Endothelial cell of umbilical vein (primary cell): ENCODE results near the gene BBLN. TPM values are rescaled to one million over a fixed set of nuclear protein-coding genes. Genes with fewer than 3 reads are reported as not detected.

ENCODE experiments used
- BruUV-seq: library from RNA; stranded (reverse); fragments of 400-500 nt; replicated peaks from 2 replicates; lab custom pipeline; 2021; lab: Mats Ljungman, UMichigan
- CTCF ChIA-PET: fragments of 300-600, 350-600 bp; sonication (Branson Sonifier 250); formaldehyde crosslinking; loops from one replicate; lab custom pipeline; 2021; ENCODE audit warnings: antibody characterized with exemption, inconsistent platforms; lab: Charles Lee
- POLR2A ChIA-PET: fragments of 300-600, 350-600 bp; sonication (Branson Sonifier 250); formaldehyde crosslinking; loops from one replicate; lab custom pipeline; 2021; ENCODE audit warnings: antibody characterized with exemption, inconsistent platforms; lab: Charles Lee
- DNase-seq: peaks from one replicate; pipeline ENCODE4 v3.0.0-alpha.2; 2011; ENCODE audit warnings: low read depth, low spot score
- FAIRE-seq: peaks from 2 replicates; lab custom pipeline; 2011; peaks lifted over from hg19 to GRCh38; lab: Jason Lieb, UNC
- H2AFZ ChIP-seq: 2 replicates; pipeline ENCODE4 v1.6.0; 2012; ENCODE audit warnings: low read depth, low read length, control low read depth, inconsistent platforms
- H3K27ac ChIP-seq: 2 replicates; pipeline ENCODE4 v1.5.1; 2011; ENCODE audit warnings: low read depth, mild to moderate bottlenecking, control low read depth, low read length, moderate library complexity; ENCODE audit not compliant: insufficient read depth
- H3K27me3 ChIP-seq, 2 experiments: 2 replicates each; pipeline versions ENCODE4 v1.6.0 to v1.6.1; 2011; ENCODE audit warnings: low read length in 2 of 2, mixed read lengths in 1 of 2; ENCODE audit not compliant: control insufficient read depth in 2 of 2, insufficient read depth in 2 of 2
- H3K36me3 ChIP-seq, 2 experiments: 2 replicates in 1 of 2; 3 replicates in 1 of 2; pipeline ENCODE4 v1.5.1; 2011; ENCODE audit warnings: low read length in 2 of 2, mild to moderate bottlenecking in 1 of 2, moderate library complexity in 1 of 2; ENCODE audit not compliant: control insufficient read depth in 2 of 2, insufficient read depth in 2 of 2; ENCODE audit errors: extremely low read depth in 1 of 2
- H3K4me1 ChIP-seq: 3 replicates; pipeline ENCODE4 v1.5.1; 2011; ENCODE audit warnings: mild to moderate bottlenecking, low read length; ENCODE audit not compliant: control insufficient read depth, insufficient read depth; ENCODE audit errors: extremely low read depth
- H3K4me2 ChIP-seq: 2 replicates; pipeline ENCODE4 v1.6.1; 2011; ENCODE audit warnings: low read length, control low read depth, mixed read lengths; ENCODE audit not compliant: insufficient read depth
- H3K4me3 ChIP-seq, 3 experiments: fragments of 200-600 bp in 1 of 3; sonication (generic), shearing (Covaris generic) in 1 of 3; replicated peaks in 1 of 3; 2 replicates each; pipeline ENCODE4 v1.5.1; 2011 to 2016; ENCODE audit warnings: control low read depth in 3 of 3, low read length in 3 of 3, mild to moderate bottlenecking in 2 of 3, inconsistent platforms in 1 of 3, low read depth in 1 of 3, moderate library complexity in 1 of 3; ENCODE audit not compliant: insufficient read depth in 1 of 3
- H3K79me2 ChIP-seq: 2 replicates; pipeline ENCODE4 v1.6.0; 2012; ENCODE audit warnings: low read length, inconsistent platforms; ENCODE audit not compliant: control insufficient read depth, insufficient read depth
- H3K9ac ChIP-seq: replicated peaks from 2 replicates; pipeline ENCODE3; 2011; ENCODE audit warnings: low read length, control low read depth; ENCODE audit not compliant: insufficient read depth; ENCODE audit errors: extremely low read depth
- H3K9me1 ChIP-seq: replicated peaks from 3 replicates; pipeline ENCODE4 v1.6.0; 2011; ENCODE audit warnings: mild to moderate bottlenecking, low read length; ENCODE audit not compliant: control insufficient read depth, insufficient read depth; ENCODE audit errors: extremely low read depth
- H3K9me3 ChIP-seq: replicated peaks from 2 replicates; pipeline ENCODE4 v1.5.1; 2012; ENCODE audit warnings: low read length, inconsistent platforms; ENCODE audit not compliant: control insufficient read depth, insufficient read depth
- H4K20me1 ChIP-seq: replicated peaks from 2 replicates; pipeline ENCODE3; 2011; ENCODE audit warnings: mild to moderate bottlenecking, low read length; ENCODE audit not compliant: control insufficient read depth, insufficient read depth; ENCODE audit errors: extremely low read depth
- CTCF ChIP-seq, 2 donors: IDR thresholded peaks; 1 replicate in 1 of 2; 2 replicates in 1 of 2; pipeline ENCODE4 v1.5.1; 2011; ENCODE audit warnings: low read length in 2 of 2, mild to moderate bottlenecking in 2 of 2, moderate library complexity in 2 of 2, control low read depth in 1 of 2, inconsistent platforms in 1 of 2, low read depth in 1 of 2; ENCODE audit not compliant: insufficient read depth in 1 of 2; ENCODE audit errors: extremely low read depth in 1 of 2
- EZH2 ChIP-seq: IDR thresholded peaks from 2 replicates; pipeline ENCODE4 v1.6.1; 2012; ENCODE audit warnings: borderline replicate concordance, low read depth, mild to moderate bottlenecking, moderate library complexity, low read length, inconsistent platforms; ENCODE audit not compliant: severe bottlenecking
- FOS ChIP-seq: IDR thresholded peaks from 2 replicates; pipeline ENCODE4 v1.6.1; 2011; ENCODE audit warnings: mild to moderate bottlenecking, low read length, moderate library complexity, borderline replicate concordance; ENCODE audit not compliant: insufficient read depth
- GATA2 ChIP-seq: IDR thresholded peaks from 2 replicates; pipeline ENCODE4 v1.7.0; 2011; ENCODE audit warnings: low read depth, mild to moderate bottlenecking, moderate library complexity, mixed read lengths, low read length; ENCODE audit not compliant: insufficient read length, insufficient read depth
- JUN ChIP-seq: IDR thresholded peaks from 2 replicates; pipeline ENCODE4 v1.6.1; 2011; ENCODE audit warnings: borderline replicate concordance, low read depth; ENCODE audit not compliant: insufficient read length, insufficient read depth
- MAX ChIP-seq: IDR thresholded peaks from 2 replicates; pipeline ENCODE4 v1.6.1; 2011; ENCODE audit not compliant: insufficient read depth, insufficient read length
- MYC ChIP-seq: IDR thresholded peaks from one replicate; pipeline ENCODE4 v1.6.1; 2011; ENCODE audit warnings: mild to moderate bottlenecking, low read depth, low read length
- POLR2A ChIP-seq: IDR thresholded peaks from 2 replicates; pipeline ENCODE4 v1.6.1; 2012; ENCODE audit warnings: low read depth, mild to moderate bottlenecking, control low read depth, low read length
- POLR2AphosphoS5 ChIP-seq: IDR thresholded peaks from 2 replicates; pipeline ENCODE4 v1.6.1; 2012; ENCODE audit warnings: low read depth, mild to moderate bottlenecking, control low read depth, low read length, moderate library complexity; ENCODE audit not compliant: insufficient read depth
- dilution Hi-C: fragments of 300-500 bp; cut with MboI; formaldehyde crosslinking; loops from one replicate; pipeline ENCODE4 v1.15.0; 2019; ENCODE audit warnings: low sequenced_read_pairs; ENCODE audit not compliant: extremely low pct_ligation_motif_present
- intact Hi-C: fragments of 100-400 bp; cut with micrococcal nuclease; formaldehyde crosslinking; loops from one replicate; pipeline ENCODE4 v1.10.0; 2022
- polyA plus RNA-seq, 4 experiments: library from polyadenylated mRNA; depleted of rRNA in 3 of 4; stranded (reverse) in 3 of 4; unstranded in 1 of 4; fragments of >200 nt; gene quantifications; 2 replicates each; pipeline versions ENCODE4 v1.2.1 to v1.2.3, GENCODE V29; 2011 to 2012; ENCODE audit warnings: missing spikeins in 1 of 4
- total RNA-seq: library from RNA; stranded (reverse); gene quantifications from 2 replicates; pipeline ENCODE4 v1.2.3, GENCODE V29; 2021

Gene BBLN
- total and polyA plus RNA-seq, 2 donors (not counting 3 experiments of a cell fraction or from before 2014, with no cell fraction given): 51.0 to 124 TPM

GRCh38 chr9:128185979-128186965 lies 26.2 kb downstream of the BBLN start:
- no peak overlapping the region for H3K4me3 ChIP-seq
- H3K36me3 ChIP-seq: peaks cover 12 to 32% of the 10 kb centered on the region in 2 experiments
- POLR2A ChIA-PET: no interaction called here
- no peaks in the 10 kb centered on the region for H3K9me1 ChIP-seq
- H3K9ac ChIP-seq: no peak overlapping the region
- no peak overlapping the region for H3K4me2 ChIP-seq
- dilution Hi-C loops: no loop called here
- CTCF ChIA-PET: interaction anchor here (0.6 kb wide), 1 partner anchor 11 kb away, joined by 3 read pairs; no protein-coding TSS in a partner anchor
- H3K79me2 ChIP-seq: peaks cover 17% of the 10 kb centered on the region
- no peak for TF ChIP-seq POLR2A
- no peak for TF ChIP-seq EZH2
- TF ChIP-seq POLR2AphosphoS5: no peak
- no peak for TF ChIP-seq JUN
- TF ChIP-seq MYC: no peak
- no peak for TF ChIP-seq MAX
- no peak for TF ChIP-seq GATA2
- TF ChIP-seq CTCF (IDR thresholded peaks at IDR 0.05; ENCODE audit: extremely low read depth in 1 of 2, insufficient read depth in 1 of 2, low read depth in 1 of 2, low read length in 2 of 2): no peak
- no peak for TF ChIP-seq FOS
- H3K9me3 ChIP-seq: no peaks in the 10 kb centered on the region
- no peaks in the 10 kb centered on the region for H3K27me3 ChIP-seq
- DNase-seq (no peak), FAIRE-seq (no peak)
- H3K4me1 ChIP-seq: peaks cover 7% of the 10 kb centered on the region
- H2AFZ ChIP-seq: no peak overlapping the region
- no peaks in the 10 kb centered on the region for H4K20me1 ChIP-seq
- no TSS peak for BruUV-seq
- H3K27ac ChIP-seq: no peak overlapping the region
- intact Hi-C loops: no loop called here
